ENCODE data around the gene CPA3.

DNA sequence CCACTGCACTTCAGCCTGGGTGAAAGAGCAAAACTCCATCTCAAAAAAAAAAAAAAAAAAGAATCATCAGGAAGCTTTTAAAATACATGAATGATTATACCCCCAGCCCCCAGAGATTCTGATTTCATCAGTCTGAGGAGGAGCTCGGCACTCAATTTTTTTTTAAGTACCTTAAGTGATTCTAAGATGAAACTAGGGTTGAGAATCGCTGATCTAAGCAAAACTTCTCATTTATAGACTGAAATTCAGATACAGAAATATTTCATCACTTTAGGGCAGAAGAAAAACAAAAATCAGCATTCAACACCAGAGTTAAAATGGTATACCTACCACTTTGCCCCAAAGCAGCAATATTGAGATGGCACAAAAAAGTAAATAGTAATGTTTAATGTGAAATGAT is 24.7 kb downstream of the CPA3 start:
- TF ChIP-seq, protein P1, sequence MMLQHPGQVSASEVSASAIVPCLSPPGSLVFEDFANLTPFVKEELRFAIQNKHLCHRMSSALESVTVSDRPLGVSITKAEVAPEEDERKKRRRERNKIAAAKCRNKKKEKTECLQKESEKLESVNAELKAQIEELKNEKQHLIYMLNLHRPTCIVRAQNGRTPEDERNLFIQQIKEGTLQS (IDR thresholded peaks at IDR 0.05): no peak
- TF ChIP-seq, protein P2, sequence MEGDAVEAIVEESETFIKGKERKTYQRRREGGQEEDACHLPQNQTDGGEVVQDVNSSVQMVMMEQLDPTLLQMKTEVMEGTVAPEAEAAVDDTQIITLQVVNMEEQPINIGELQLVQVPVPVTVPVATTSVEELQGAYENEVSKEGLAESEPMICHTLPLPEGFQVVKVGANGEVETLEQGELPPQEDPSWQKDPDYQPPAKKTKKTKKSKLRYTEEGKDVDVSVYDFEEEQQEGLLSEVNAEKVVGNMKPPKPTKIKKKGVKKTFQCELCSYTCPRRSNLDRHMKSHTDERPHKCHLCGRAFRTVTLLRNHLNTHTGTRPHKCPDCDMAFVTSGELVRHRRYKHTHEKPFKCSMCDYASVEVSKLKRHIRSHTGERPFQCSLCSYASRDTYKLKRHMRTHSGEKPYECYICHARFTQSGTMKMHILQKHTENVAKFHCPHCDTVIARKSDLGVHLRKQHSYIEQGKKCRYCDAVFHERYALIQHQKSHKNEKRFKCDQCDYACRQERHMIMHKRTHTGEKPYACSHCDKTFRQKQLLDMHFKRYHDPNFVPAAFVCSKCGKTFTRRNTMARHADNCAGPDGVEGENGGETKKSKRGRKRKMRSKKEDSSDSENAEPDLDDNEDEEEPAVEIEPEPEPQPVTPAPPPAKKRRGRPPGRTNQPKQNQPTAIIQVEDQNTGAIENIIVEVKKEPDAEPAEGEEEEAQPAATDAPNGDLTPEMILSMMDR (IDR thresholded peaks at IDR 0.05 in 2 of 3, conservative IDR thresholded peaks at IDR 0.05 in 1 of 3; ENCODE audit: borderline replicate concordance in 1 of 3, insufficient read depth in 1 of 3, low read depth in 2 of 3, low read length in 2 of 3): no peak
- TF ChIP-seq POLR2A (IDR thresholded peaks at IDR 0.05; ENCODE audit: borderline replicate concordance, extremely low read depth, insufficient read depth, insufficient read length) (no peak), JUND (IDR thresholded peaks at IDR 0.05) (no peak), TCF7L2 (IDR thresholded peaks at IDR 0.05; ENCODE audit: borderline replicate concordance, extremely low read depth, insufficient read depth, insufficient read length) (no peak), EGR1 (IDR thresholded peaks at IDR 0.05; ENCODE audit: low read depth) (no peak), EZH2phosphoT487 (IDR thresholded peaks at IDR 0.05; ENCODE audit: borderline replicate concordance) (no peak), CEBPB (IDR thresholded peaks at IDR 0.05; ENCODE audit: low read depth) (no peak), RAD21 (IDR thresholded peaks at IDR 0.05; ENCODE audit: low read depth) (no peak), POLR2AphosphoS5 (IDR thresholded peaks at IDR 0.05; ENCODE audit: low read depth, low read length) (no peak), ZNF274 (IDR thresholded peaks at IDR 0.05; ENCODE audit: low read depth, low read length) (no peak)
- TF ChIP-seq, protein P3, sequence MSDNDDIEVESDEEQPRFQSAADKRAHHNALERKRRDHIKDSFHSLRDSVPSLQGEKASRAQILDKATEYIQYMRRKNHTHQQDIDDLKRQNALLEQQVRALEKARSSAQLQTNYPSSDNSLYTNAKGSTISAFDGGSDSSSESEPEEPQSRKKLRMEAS (IDR thresholded peaks at IDR 0.05): no peak
- TF ChIP-seq, protein P4, sequence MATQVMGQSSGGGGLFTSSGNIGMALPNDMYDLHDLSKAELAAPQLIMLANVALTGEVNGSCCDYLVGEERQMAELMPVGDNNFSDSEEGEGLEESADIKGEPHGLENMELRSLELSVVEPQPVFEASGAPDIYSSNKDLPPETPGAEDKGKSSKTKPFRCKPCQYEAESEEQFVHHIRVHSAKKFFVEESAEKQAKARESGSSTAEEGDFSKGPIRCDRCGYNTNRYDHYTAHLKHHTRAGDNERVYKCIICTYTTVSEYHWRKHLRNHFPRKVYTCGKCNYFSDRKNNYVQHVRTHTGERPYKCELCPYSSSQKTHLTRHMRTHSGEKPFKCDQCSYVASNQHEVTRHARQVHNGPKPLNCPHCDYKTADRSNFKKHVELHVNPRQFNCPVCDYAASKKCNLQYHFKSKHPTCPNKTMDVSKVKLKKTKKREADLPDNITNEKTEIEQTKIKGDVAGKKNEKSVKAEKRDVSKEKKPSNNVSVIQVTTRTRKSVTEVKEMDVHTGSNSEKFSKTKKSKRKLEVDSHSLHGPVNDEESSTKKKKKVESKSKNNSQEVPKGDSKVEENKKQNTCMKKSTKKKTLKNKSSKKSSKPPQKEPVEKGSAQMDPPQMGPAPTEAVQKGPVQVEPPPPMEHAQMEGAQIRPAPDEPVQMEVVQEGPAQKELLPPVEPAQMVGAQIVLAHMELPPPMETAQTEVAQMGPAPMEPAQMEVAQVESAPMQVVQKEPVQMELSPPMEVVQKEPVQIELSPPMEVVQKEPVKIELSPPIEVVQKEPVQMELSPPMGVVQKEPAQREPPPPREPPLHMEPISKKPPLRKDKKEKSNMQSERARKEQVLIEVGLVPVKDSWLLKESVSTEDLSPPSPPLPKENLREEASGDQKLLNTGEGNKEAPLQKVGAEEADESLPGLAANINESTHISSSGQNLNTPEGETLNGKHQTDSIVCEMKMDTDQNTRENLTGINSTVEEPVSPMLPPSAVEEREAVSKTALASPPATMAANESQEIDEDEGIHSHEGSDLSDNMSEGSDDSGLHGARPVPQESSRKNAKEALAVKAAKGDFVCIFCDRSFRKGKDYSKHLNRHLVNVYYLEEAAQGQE (IDR thresholded peaks at IDR 0.05; ENCODE audit: low read depth): no peak
- TF ChIP-seq, protein P5, sequence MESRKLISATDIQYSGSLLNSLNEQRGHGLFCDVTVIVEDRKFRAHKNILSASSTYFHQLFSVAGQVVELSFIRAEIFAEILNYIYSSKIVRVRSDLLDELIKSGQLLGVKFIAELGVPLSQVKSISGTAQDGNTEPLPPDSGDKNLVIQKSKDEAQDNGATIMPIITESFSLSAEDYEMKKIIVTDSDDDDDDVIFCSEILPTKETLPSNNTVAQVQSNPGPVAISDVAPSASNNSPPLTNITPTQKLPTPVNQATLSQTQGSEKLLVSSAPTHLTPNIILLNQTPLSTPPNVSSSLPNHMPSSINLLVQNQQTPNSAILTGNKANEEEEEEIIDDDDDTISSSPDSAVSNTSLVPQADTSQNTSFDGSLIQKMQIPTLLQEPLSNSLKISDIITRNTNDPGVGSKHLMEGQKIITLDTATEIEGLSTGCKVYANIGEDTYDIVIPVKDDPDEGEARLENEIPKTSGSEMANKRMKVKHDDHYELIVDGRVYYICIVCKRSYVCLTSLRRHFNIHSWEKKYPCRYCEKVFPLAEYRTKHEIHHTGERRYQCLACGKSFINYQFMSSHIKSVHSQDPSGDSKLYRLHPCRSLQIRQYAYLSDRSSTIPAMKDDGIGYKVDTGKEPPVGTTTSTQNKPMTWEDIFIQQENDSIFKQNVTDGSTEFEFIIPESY (IDR thresholded peaks at IDR 0.05; ENCODE audit: extremely low read depth, insufficient replicate concordance, low read length): no peak
